Hepatocyte (in vitro differentiated cells): Measurements from ENCODE around the gene OR10H5.

Experiments
- CTCF ChIP-seq: fragments of 200-600 bp; sonication (generic); IDR thresholded peaks from 2 replicates; pipeline ENCODE4 v1.5.1; 2016; ENCODE audit warnings: antibody characterized with exemption, mild to moderate bottlenecking; ENCODE audit not compliant: poor library complexity
- EZH2phosphoT487 ChIP-seq: fragments of 200-600 bp; sonication (generic); IDR thresholded peaks from one replicate; pipeline ENCODE4 v1.6.1; 2018; ENCODE audit warnings: antibody characterized with exemption, mild to moderate bottlenecking, low read depth, moderate library complexity; ENCODE audit not compliant: unreplicated experiment, severe bottlenecking

DNA sequence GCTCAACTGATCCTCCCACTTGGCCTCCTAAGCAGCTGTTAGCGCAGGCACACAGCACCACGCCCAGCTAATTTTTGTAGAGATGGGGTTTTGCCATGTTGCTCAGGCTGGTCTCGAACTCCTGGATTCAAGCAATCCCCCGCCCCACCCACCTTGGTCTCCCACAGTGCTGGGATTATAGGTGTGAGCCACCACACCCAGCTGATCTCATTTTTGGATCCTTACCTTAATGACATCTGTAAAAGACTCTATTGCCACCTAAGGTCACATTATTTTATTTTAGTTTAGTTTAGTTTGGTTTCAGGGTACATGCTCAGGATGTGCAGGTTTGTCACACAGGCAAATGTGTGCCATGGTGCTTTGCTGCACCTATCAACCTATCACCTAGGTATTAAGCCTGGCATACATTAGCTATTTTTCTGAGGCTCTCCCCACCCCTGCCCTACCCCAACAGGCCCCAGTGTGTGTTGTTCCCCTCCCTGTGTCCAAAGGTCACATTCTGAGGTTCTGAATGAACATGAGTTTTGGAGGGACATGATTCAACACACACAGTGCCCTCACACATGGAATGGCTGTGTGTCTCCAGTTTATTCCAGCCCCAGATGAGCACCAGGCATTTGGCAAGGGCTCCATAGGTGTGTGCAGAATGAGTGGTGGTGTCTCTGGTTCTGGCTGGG is 1.3 kb downstream of the OR10H5 start:
- no peak for TF ChIP-seq CTCF
- no peak for TF ChIP-seq EZH2phosphoT487
